Right cardiac atrium (tissue), 5 donors: ENCODE measurements around the gene TSPAN14. TPM values are rescaled to one million over a fixed set of nuclear protein-coding genes. Genes with fewer than 3 reads are reported as not detected.

Experiments
- ATAC-seq, 2 donors: fragments of 200-7000 bp; cut with Tn5 transposase; one replicate each; pipeline versions ENCODE4 v1.8.0 to v1.9.1; 2020; ENCODE audit warnings: moderate library complexity in 2 of 2, mild to moderate bottlenecking in 1 of 2
- DNase-seq, 3 donors: peaks; one replicate each; pipeline ENCODE4 v3.0.0-alpha.2; 2020
- H3K27ac ChIP-seq: one replicate; pipeline ENCODE4 v1.5.1; 2013; ENCODE audit warnings: mild to moderate bottlenecking, low read length, control low read depth, moderate library complexity
- H3K27me3 ChIP-seq: one replicate; pipeline ENCODE4 v1.6.1; 2013; ENCODE audit not compliant: control insufficient read depth, insufficient read depth
- H3K4me1 ChIP-seq: one replicate; pipeline ENCODE4 v1.6.1; 2013; ENCODE audit warnings: low read length; ENCODE audit not compliant: control insufficient read depth, insufficient read depth
- H3K4me3 ChIP-seq: one replicate; pipeline ENCODE4 v1.5.1; 2013; ENCODE audit warnings: low read length, control low read depth
- H3K9me3 ChIP-seq: one replicate; pipeline ENCODE4 v1.6.1; 2013; ENCODE audit warnings: low read length; ENCODE audit not compliant: control insufficient read depth
- WGBS: extraction: QIAGEN DNeasy Blood & Tissue Kit; methylation state at CpG from one replicate; pipeline ENCODE4 v1.1.7; 2013; 5-methylcytosine and 5-hydroxymethylcytosine counted together
- intact Hi-C, 4 donors: fragments of 100-400 bp; cut with DNase I; formaldehyde crosslinking; loops; one replicate each; pipeline versions ENCODE4 v1.11.0 to v1.14.0; 2022 to 2023
- polyA plus RNA-seq: library from polyadenylated mRNA; stranded (reverse); fragments of 200-250 nt; gene quantifications from one replicate; pipeline ENCODE4 v1.2.3, GENCODE V29; 2013
- total RNA-seq, 4 donors: library from RNA; stranded (reverse); fragmentation: NEBNext Ultra II Directional; extraction: Animal tissue kit (Norgen Biotek cat#: 25700); gene quantifications; one replicate each; pipeline ENCODE4 v1.2.1, GENCODE V29; 2021
- donor health status: healthy with polysubstance abuse.
- donor health status: DM: no; HTN: yes; CAD: no.
- donor health status: DM: no; HTN: no; CAD: no.
- donor health status: DM: no; HTN: yes; CAD: no; lungs with severe emphysema.
- donor health status: DM: yes; HTN: yes; CAD: no.

TSPAN14 gene
- total and polyA plus RNA-seq, 5 donors, result 24.4 to 44.1 (median 29.1) TPM

DNA sequence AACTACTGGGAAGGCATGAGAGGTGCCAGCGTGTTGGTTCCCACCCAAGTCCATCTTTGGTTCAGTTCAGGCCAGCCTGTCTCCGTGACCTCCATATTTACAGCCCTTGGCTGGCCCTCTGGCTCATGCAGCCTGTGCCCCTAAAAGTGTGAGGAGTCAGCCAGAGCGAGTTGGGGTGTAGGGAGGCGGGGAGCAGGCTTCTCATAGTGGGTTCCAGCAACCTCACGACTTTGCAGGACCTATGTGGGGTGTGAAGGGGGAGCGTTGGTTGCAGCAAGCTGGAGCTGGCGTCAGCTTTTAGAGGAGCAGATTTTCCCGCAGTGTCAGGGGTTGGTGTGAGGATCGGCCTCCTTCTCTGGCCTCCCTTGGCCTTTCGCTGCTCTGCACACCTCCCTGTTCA lies 9.8 kb downstream of the TSPAN14 start:
- intact Hi-C loops, result loop anchor here in 1 of 4 donors (5.0 kb wide), 1 partner anchor 33 kb away; no protein-coding TSS in a partner anchor
- Histone ChIP-seq H3K9me3 (no peaks in the 10 kb centered on the region), H3K4me3 (no peak overlapping the region), H3K4me1 (peaks cover 58% of the 10 kb centered on the region), H3K27me3 (no peaks in the 10 kb centered on the region), H3K27ac (peak overlapping the region; percentile 90)
- DNase-seq (peak in 1 of 3 donors; percentile 34), ATAC-seq (no peak)
- 80% methylated on average over 10 of the region's 10 CpGs for WGBS

DNA sequence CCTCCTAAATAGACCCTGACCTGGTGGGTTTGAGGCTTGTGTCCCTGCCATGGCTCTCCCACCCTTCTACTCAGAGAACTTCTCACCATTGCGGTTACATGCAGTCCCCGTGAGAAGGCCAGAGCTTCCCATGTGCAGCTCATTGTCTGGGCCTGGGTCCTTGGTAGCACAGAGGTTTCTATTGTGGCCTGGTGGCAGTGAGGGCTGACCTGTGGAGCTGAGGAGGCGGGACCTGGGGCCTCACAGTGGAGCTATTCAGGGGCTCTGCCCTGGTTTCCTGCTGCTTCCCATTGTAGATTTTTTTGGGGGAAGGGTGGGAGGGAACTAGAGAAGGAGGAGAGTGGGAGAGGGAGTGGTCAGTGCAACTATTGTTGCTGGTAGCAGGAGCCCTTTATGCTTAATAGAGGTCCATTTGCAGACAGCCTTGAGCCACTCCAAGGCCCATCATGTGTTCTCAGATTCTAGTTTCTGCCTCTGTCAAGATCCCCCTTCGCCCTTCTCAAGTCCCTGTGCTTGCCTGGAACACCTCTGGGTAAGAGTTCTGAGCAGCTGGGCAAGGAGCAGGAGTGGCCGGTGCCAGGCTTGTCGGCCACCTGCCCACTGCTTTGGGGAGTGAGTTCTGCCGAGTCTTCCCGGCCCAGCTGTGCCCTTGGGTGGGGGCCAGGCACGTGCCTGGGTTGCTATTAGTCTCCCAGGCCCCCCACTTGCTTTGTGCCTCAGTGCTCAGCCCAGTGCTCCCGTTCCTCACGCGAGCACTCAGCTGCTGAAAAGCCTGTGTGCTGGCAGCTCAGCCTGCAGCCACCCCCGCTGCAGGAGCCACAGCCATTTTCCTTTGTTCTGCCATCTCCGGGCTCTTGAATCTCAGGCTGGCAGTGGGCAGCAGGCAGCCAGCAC lies 10.7 kb downstream of the TSPAN14 start:
- ATAC-seq, result peak; percentile 34 to 54
- peak in 2 of 3 donors; percentile 70 to 74 for DNase-seq
- Histone ChIP-seq H3K4me1 (peaks cover 49% of the 10 kb centered on the region), H3K27ac (peak overlapping the region; percentile 90), H3K4me3 (peak overlapping the region; percentile 1), H3K9me3 (no peaks in the 10 kb centered on the region), H3K27me3 (no peaks in the 10 kb centered on the region)
- 39% methylated on average over 14 of the region's 14 CpGs for WGBS
- intact Hi-C loops, result loop anchor here in 1 of 4 donors (5.0 kb wide), 1 partner anchor 32 kb away; no protein-coding TSS in a partner anchor

DNA sequence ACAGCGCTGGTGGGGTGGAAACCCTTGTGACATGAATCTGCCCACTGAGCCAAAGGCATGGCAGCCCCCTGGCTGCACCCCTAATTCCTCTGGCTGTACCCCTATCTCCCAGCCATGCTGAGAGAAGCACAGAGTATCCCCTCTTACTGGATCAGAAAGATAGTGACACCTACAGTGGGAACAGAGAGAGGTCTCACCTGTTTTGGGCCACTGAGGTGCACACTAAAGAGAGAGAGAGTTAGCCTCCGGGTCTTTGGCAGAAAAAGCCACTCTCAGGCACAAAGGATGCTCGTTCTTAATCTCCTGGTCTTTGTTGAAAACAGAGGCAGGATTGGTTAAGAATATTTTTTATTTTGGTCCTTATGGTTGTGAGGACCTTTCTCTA lies 11.3 kb downstream of the TSPAN14 start:
- WGBS, result 52% methylated on average over 3 of the region's 3 CpGs
- Histone ChIP-seq H3K4me1 (peaks cover 48% of the 10 kb centered on the region), H3K27me3 (no peaks in the 10 kb centered on the region), H3K27ac (peak overlapping the region; percentile 48), H3K4me3 (peak overlapping the region; percentile 1), H3K9me3 (no peaks in the 10 kb centered on the region)
- no peak for ATAC-seq
- DNase-seq, result no peak
- intact Hi-C loops, result no loop called here

DNA sequence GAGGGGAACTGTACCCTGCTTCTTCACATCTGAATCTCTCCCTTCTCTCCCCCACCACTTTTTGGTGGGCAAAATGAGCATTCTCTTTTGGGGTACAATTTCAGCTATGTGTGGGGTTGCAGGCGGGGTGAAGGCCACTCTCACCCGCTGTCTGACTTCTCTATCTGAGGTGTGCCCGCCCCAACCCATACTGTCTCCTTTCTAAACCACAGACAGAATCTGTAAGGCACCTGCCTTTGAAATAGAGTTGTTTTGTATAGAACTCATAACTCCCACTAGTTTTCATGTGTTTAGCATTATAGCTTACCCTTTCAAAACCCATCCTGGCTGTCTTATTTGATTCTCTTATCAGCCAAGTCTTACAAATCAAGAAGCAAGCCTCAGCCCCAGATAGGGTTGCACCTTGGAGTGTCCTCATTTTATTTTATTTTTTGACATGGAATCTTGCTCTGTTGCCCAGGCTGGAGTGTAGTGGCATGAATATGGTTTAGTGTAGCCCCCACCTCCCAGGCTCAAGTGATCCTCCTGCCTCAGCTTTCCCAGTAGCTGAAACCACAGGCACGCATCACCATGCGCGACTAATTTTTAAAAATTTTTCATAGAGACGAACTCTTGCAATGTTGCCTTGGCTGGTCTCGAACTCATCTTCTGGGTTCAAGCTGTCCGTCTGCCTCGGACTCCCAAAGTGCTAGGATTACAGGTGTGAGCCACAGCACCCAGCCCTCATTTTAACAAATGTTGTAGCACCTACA lies 11.9 kb downstream of the TSPAN14 start:
- Histone ChIP-seq H3K4me1 (peaks cover 48% of the 10 kb centered on the region), H3K27ac (peak overlapping the region; percentile 66)

DNA sequence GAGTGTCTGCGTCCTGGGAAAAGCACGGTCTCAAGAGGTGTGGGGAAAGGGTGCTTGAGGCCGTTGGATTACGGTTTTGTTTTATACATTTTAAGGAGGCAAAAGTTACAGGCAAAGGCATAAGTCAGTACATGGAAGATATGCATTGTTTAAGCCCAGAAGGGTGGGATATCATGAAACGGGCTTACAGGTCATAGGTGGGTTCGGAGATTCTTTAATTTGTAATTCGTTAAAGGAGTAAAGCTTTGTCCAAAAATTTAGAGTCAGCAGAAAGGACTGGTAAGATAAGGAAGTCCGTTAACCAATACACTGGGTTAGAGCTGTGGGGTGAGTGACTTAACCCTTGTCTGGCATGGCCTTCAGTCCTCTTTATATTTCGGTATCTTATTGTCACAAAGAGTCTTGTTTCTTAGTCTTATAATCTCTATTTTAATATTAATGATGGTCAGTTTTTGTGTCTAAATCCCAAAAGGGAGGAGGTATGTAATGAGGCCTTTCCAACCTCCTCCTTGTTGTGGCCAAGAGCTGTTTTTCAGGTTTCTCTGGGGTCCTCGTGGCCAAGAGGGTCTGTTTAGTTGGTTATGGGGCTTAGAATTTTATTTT lies 12.7 kb downstream of the TSPAN14 start:
- no peak overlapping the region for H3K4me3 ChIP-seq
- WGBS, result 64% methylated on average over 10 of the region's 10 CpGs
- DNase-seq (no peak), ATAC-seq (no peak)
- H3K4me1 ChIP-seq, result peaks cover 47% of the 10 kb centered on the region
- intact Hi-C loops, result no loop called here
- peak overlapping the region; percentile 66 for H3K27ac ChIP-seq
- H3K9me3 ChIP-seq, result no peaks in the 10 kb centered on the region
- no peaks in the 10 kb centered on the region for H3K27me3 ChIP-seq

More for the DNA sequence above, 11.9 kb downstream of the TSPAN14 start:
- 82% methylated on average over 10 of the region's 10 CpGs for WGBS
- Histone ChIP-seq H3K9me3 (no peaks in the 10 kb centered on the region), H3K4me3 (no peak overlapping the region), H3K27me3 (no peaks in the 10 kb centered on the region)
- no peak for ATAC-seq
- intact Hi-C loops, result no loop called here
- no peak for DNase-seq

DNA sequence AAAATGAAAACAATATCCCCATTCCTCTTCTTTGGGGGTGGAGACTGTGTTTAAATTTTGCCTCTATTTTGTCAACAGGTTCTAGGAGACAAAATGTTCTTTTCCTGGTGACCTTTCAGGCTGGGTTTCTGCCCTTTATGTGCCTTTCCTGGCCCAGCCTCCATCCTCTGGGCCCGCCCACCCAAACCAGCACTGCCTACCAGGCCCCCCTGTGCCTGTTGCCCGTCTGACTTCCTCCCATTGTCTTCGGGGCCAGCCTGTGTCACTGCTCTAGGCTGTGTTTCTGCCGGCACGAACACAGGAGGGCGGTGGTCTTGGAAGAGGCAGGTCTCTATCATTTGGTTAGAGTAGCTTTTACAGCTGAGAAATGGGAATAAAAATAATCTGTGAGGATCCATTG lies 13.9 kb downstream of the TSPAN14 start:
- 41% methylated on average over 6 of the region's 6 CpGs for WGBS
- H3K4me3 ChIP-seq, result no peak overlapping the region
- no peaks in the 10 kb centered on the region for H3K27me3 ChIP-seq
- peak; percentile 91 to 96 for ATAC-seq
- DNase-seq, result peak; percentile 85 to 91 (median 89)
- H3K4me1 ChIP-seq, result peaks cover 45% of the 10 kb centered on the region
- peak overlapping the region; percentile 29 for H3K27ac ChIP-seq
- no peaks in the 10 kb centered on the region for H3K9me3 ChIP-seq
- intact Hi-C loops, result no loop called here

DNA sequence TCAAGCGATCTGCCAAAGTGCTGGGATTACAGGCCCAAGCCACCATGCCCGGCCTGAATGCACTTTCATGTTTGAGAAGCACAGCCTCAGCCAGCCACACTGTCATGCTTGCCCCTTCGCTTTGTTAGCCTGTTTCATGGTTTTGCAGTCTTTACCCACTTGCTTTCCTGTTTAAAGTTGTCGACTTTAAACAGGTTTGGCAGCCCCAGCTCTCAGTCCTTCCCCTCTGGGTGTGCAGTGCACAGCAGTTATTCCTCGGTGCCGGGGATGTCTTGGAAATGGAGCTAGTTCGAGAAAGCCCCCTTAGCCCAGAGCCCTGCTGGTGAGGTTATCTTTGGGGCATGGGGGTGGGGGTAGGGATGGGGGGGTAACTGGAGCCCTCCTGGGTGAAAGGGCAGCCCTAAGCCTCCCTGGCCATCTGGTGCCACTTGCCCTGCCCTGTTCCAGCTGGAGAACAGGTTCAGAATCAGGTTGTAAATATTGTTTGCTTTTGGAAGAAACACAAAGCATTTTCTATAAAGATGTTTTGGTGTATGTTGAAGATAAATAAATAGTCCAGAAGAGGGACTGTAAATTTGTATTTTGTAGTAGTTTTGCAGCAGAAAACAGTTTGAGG lies 14.8 kb downstream of the TSPAN14 start:
- H3K9me3 ChIP-seq, result no peaks in the 10 kb centered on the region
- DNase-seq (no peak), ATAC-seq (no peak)
- peaks cover 49% of the 10 kb centered on the region for H3K4me1 ChIP-seq
- intact Hi-C loops, result no loop called here
- peak overlapping the region; percentile 89 for H3K27ac ChIP-seq
- peak overlapping the region; percentile 15 for H3K4me3 ChIP-seq
- no peaks in the 10 kb centered on the region for H3K27me3 ChIP-seq
- WGBS, result 71% methylated on average over 7 of the region's 7 CpGs

DNA sequence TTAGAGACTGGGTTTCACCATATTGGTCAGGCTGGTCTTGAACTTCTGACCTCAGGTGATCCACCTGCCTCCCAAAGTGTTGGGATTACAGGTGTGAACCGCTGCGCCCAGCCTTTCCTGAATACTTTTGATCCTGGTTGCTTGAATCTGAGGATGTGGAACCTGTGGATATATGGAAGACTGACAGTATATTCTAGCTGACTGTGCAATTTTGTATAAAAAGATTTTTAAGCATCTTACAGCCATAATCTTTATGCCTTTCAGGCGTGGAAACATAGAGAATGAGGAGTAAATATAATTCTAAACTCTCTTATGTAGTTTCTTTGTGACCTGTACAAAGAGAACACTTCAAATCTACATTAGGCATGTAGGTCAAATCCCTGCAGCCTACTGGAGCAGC lies 16.2 kb downstream of the TSPAN14 start:
- Histone ChIP-seq H3K27me3 (no peaks in the 10 kb centered on the region), H3K4me3 (no peak overlapping the region), H3K27ac (no peak overlapping the region), H3K9me3 (no peaks in the 10 kb centered on the region), H3K4me1 (peaks cover 44% of the 10 kb centered on the region)
- intact Hi-C loops, result no loop called here
- 94% methylated on average over 3 of the region's 3 CpGs for WGBS
- no peak for DNase-seq
- ATAC-seq, result no peak

DNA sequence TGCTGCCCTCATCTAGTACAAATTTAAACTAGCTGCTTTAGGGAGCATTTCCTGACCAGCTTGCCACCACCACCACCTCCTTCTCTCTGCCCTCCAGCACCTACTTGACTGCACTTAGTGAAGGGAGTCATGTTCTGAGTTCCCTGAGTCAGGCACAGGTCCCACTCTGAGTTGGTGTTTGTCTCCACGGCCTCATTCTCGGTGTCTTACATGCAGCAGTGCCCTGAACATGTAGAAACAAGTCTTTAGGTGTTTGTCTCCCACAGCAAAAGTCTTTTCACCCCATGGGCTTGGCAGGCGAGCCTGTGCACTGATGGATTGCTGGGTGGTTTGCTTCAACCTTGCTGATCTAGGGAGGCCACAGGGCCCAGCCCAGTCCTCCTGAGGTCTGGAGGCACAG lies 16.9 kb downstream of the TSPAN14 start:
- Histone ChIP-seq H3K4me3 (no peak overlapping the region), H3K4me1 (peaks cover 40% of the 10 kb centered on the region), H3K9me3 (no peaks in the 10 kb centered on the region), H3K27ac (peak overlapping the region; percentile 31), H3K27me3 (no peaks in the 10 kb centered on the region)
- DNase-seq, result no peak
- 84% methylated on average over 3 of the region's 3 CpGs for WGBS
- intact Hi-C loops, result no loop called here
- no peak for ATAC-seq

DNA sequence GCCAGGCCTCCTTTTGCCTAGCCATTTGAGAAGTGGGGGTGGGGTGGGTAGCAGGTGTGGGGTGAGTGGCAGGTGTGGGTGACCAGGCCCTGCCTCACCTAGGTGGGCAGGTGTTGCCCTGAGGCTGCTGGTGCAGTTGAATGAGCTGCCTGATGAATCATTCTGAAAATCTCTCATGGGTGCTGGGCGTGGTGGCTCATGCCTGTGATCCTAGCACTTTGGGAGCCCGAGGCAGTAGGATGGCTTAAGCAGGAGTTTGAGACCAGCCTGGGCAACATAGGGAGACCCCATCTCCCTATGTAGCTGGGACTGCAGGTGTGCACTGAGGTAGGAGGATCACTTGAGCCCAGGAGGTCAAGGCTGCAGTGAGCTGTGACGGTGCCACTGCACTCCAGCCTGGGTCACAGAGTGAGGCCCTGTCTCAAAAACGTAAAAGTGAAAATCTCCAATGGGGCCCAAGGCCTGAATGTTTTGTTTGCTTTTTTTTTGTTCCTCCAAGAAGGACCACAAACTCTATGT lies 17.7 kb downstream of the TSPAN14 start:
- peaks cover 36% of the 10 kb centered on the region for H3K4me1 ChIP-seq
- intact Hi-C loops, result no loop called here
- no peak overlapping the region for H3K4me3 ChIP-seq
- 75% methylated on average over 4 of the region's 4 CpGs for WGBS
- H3K27me3 ChIP-seq, result no peaks in the 10 kb centered on the region
- H3K27ac ChIP-seq, result peak overlapping the region; percentile 40
- no peaks in the 10 kb centered on the region for H3K9me3 ChIP-seq
- no peak for ATAC-seq
- DNase-seq, result no peak
